Tibial nerve (tissue), 4 donors: ENCODE data around the gene IFNAR2.

Experiments used
- EP300 ChIP-seq, 2 donors: sonication (generic); formaldehyde crosslinking; IDR thresholded peaks; one replicate each; pipeline ENCODE4 v1.6.1; 2017; ENCODE audit warnings: antibody characterized with exemption in 2 of 2, mild to moderate bottlenecking in 1 of 2
- POLR2A ChIP-seq, 2 donors: fragments of 450-650 bp; IDR thresholded peaks; one replicate each; pipeline ENCODE4 v1.6.1; 2017; ENCODE audit warnings: antibody characterized with exemption in 2 of 2, mild to moderate bottlenecking in 2 of 2, moderate library complexity in 2 of 2
- TF ChIP-seq, protein P1 (sequence below), 5 experiments: fragments of 200-600 bp in 3 of 5; fragments of 450-650 bp in 2 of 5; sonication (generic) in 3 of 5; IDR thresholded peaks; one replicate each; pipeline ENCODE4 v1.5.1; 2016 to 2019; ENCODE audit warnings: antibody characterized with exemption in 5 of 5, mild to moderate bottlenecking in 3 of 5, moderate library complexity in 2 of 5

DNA sequence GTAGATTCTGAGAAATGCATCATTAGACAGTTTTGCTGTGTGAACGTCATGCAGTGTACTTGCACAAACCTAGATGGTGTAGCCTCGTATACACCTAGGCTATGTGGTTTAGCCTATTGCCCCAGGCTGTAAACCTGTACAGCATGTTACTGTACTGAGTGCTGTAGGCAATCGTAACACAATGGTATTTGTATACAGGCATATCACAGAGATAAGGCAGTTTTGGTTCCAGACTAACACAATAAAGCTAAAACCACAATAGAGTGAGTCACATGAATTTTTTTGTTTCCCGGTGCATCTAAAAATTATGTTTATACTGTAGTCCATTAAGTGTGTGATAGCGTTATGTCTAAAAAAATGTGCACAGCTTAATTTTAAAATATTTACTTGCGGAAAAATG, 43.3 kb downstream of the IFNAR2 start:
- TF ChIP-seq, protein P1, sequence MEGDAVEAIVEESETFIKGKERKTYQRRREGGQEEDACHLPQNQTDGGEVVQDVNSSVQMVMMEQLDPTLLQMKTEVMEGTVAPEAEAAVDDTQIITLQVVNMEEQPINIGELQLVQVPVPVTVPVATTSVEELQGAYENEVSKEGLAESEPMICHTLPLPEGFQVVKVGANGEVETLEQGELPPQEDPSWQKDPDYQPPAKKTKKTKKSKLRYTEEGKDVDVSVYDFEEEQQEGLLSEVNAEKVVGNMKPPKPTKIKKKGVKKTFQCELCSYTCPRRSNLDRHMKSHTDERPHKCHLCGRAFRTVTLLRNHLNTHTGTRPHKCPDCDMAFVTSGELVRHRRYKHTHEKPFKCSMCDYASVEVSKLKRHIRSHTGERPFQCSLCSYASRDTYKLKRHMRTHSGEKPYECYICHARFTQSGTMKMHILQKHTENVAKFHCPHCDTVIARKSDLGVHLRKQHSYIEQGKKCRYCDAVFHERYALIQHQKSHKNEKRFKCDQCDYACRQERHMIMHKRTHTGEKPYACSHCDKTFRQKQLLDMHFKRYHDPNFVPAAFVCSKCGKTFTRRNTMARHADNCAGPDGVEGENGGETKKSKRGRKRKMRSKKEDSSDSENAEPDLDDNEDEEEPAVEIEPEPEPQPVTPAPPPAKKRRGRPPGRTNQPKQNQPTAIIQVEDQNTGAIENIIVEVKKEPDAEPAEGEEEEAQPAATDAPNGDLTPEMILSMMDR (IDR thresholded peaks at IDR 0.05): no peak
- no peak for TF ChIP-seq POLR2A (IDR thresholded peaks at IDR 0.05)
- TF ChIP-seq EP300 (IDR thresholded peaks at IDR 0.05): no peak
